K562 (cell line): Measurements from ENCODE around the gene MAPKAPK2. TPM values are rescaled to one million over a fixed set of nuclear protein-coding genes. Genes with fewer than 3 reads are reported as not detected.

Source experiments
- CBFA2T3 ChIP-seq: fragments of 450-650 bp; IDR thresholded peaks from 2 replicates; pipeline ENCODE4 v1.6.1; 2017
- EP300 ChIP-seq: IDR thresholded peaks from 2 replicates; pipeline ENCODE4 v1.6.1; 2012; ENCODE audit warnings: low read length, improper control_type of control experiment
- ETS2 ChIP-seq: IDR thresholded peaks from 2 replicates; pipeline ENCODE4 v1.6.1; 2016; ENCODE audit warnings: borderline replicate concordance, missing genetic modification characterization, mild to moderate bottlenecking, moderate library complexity, missing compliant biosample characterization; ENCODE audit not compliant: poor library complexity, severe bottlenecking
- FOXK1 ChIP-seq: sonication (generic); formaldehyde crosslinking; IDR thresholded peaks from 2 replicates; pipeline ENCODE4 v1.8.0; 2022; ENCODE audit warnings: missing genetic modification reagents, mild to moderate bottlenecking, borderline replicate concordance
- MAX ChIP-seq: sonication (generic); formaldehyde crosslinking; IDR thresholded peaks from 2 replicates; pipeline ENCODE4 v1.9.0; 2022; ENCODE audit warnings: mild to moderate bottlenecking, missing genetic modification reagents
- MCM5 ChIP-seq: fragments of 450-650 bp; IDR thresholded peaks from 2 replicates; pipeline ENCODE4 v1.6.1; 2016; ENCODE audit warnings: low read depth
- MCM7 ChIP-seq, 2 experiments: fragments of 450-650 bp; IDR thresholded peaks; 2 replicates each; pipeline ENCODE4 v1.6.1; 2016 to 2018
- MNT ChIP-seq, 2 experiments: fragments of 450-650 bp; conservative IDR thresholded peaks; 2 replicates each; pipeline ENCODE4 v1.6.1; 2017; ENCODE audit warnings: mild to moderate bottlenecking in 2 of 2, moderate library complexity in 2 of 2
- NELFE ChIP-seq: IDR thresholded peaks from 2 replicates; pipeline ENCODE4 v1.6.1; 2011; ENCODE audit warnings: mild to moderate bottlenecking; ENCODE audit not compliant: insufficient read depth, insufficient read length
- POU5F1 ChIP-seq: fragments of 150-350 bp; IDR thresholded peaks from 2 replicates; pipeline ENCODE4 v1.6.1; 2014; ENCODE audit warnings: borderline replicate concordance, low read length, low read depth, mild to moderate bottlenecking; ENCODE audit not compliant: partially characterized antibody
- PTBP1 ChIP-seq: fragments of 200-400 bp; formaldehyde crosslinking; IDR thresholded peaks from 2 replicates; pipeline ENCODE4 v1.6.1; 2017; ENCODE audit warnings: low read depth, low read length
- RCOR1 ChIP-seq, 2 experiments: IDR thresholded peaks; 2 replicates each; pipeline ENCODE4 v1.6.1; 2012; ENCODE audit warnings: low read depth in 2 of 2, low read length in 2 of 2, borderline replicate concordance in 1 of 2, improper control_type of control experiment in 1 of 2
- REST ChIP-seq, 2 experiments: fragments of 450-650 bp; formaldehyde crosslinking in 1 of 2; IDR thresholded peaks; 2 replicates each; pipeline versions ENCODE4 v1.4.0 to v1.6.1; 2014 to 2020; ENCODE audit warnings: mild to moderate bottlenecking in 2 of 2, borderline replicate concordance in 1 of 2, low read depth in 1 of 2
- RUNX1 ChIP-seq: sonication (generic); IDR thresholded peaks from 2 replicates; pipeline ENCODE4 v1.6.1; 2016; ENCODE audit warnings: antibody characterized with exemption, low read depth
- TCF7 ChIP-seq: sonication (generic); IDR thresholded peaks from 2 replicates; pipeline ENCODE4 v1.6.1; 2016; ENCODE audit warnings: antibody characterized with exemption, borderline replicate concordance
- TCF7L2 ChIP-seq: fragments of 150-350 bp; IDR thresholded peaks from 2 replicates; pipeline ENCODE4 v1.6.1; 2016; ENCODE audit warnings: low read depth, mild to moderate bottlenecking, low read length, moderate library complexity
- ZFX ChIP-seq: sonication (generic); formaldehyde crosslinking; IDR thresholded peaks from 2 replicates; pipeline ENCODE4 v1.8.0; 2022; ENCODE audit warnings: mild to moderate bottlenecking, missing genetic modification reagents, moderate library complexity
- polyA plus RNA-seq, 8 experiments: library from polyadenylated mRNA; depleted of rRNA in 4 of 8; stranded (reverse) in 5 of 8; unstranded in 3 of 8; fragments of >200 nt; fragmentation: Nextera tagmentation in 2 of 8; fragmentation: Illumina TruSeq in 1 of 8; extraction: Ambion mirVana in 2 of 8; extraction: Trizol in 1 of 8; gene quantifications; 2 replicates each; pipeline versions ENCODE4 v1.2.1 to v1.2.3, GENCODE V29; 2011 to 2014; ENCODE audit warnings: inconsistent platforms in 1 of 8, missing spikeins in 1 of 8
- total RNA-seq, 7 experiments: library from RNA; depleted of rRNA in 6 of 7; stranded (reverse); fragments of >200 nt in 6 of 7; fragmentation: Illumina TruSeq in 2 of 7; extraction: Trizol in 2 of 7; gene quantifications; 2 replicates each; pipeline versions ENCODE4 v1.2.1 to v1.2.3, GENCODE V29; 2011 to 2021; ENCODE audit warnings: low replicate concordance in 1 of 7

MAPKAPK2 gene
- total and polyA plus RNA-seq, 9 of the 15 experiments (the other 6 are each of a cell fraction or from before 2014, with no cell fraction given): 0.63 to 94.2 (median 52.1) TPM

GRCh38 chr1:206672844-206673758 is 11.6 kb upstream of the MAPKAPK2 start (continued):
- peak; percentile 90 for TF ChIP-seq REST (IDR thresholded peaks at IDR 0.05; ENCODE audit: borderline replicate concordance)
- peak; percentile 76 for TF ChIP-seq REST (CRISPR knock-in tag; IDR thresholded peaks at IDR 0.05; ENCODE audit: low read depth)
- TF ChIP-seq RUNX1: peak; percentile 75; the same call in 1 of the 2 replicates
- TF ChIP-seq TCF7L2: no peak
- TF ChIP-seq MNT (conservative IDR thresholded peaks at IDR 0.05): peak; percentile 68 to 85
- TF ChIP-seq CBFA2T3: peak; percentile 98
- TF ChIP-seq EP300: peak; percentile 98
- no peak for TF ChIP-seq ETS2
- no peak for TF ChIP-seq MCM5
- 0 out of 2 replicates have a peak, but pooled peaks have one; percentile 54 for TF ChIP-seq MAX (CRISPR knock-in tag)
- no peak for TF ChIP-seq NELFE
- TF ChIP-seq TCF7: 0 out of 2 replicates have a peak, but pooled peaks have one; percentile 68
- TF ChIP-seq PTBP1: no peak
- TF ChIP-seq MCM7 (IDR thresholded peaks at IDR 0.05): 0 out of 4 replicates have a peak, but pooled peaks of 1 of the 2 experiments have one; percentile 6
- TF ChIP-seq FOXK1 (CRISPR knock-in tag): no peak
- peak; percentile 41; the same call in 1 of the 2 replicates for TF ChIP-seq ZFX (CRISPR knock-in tag)
- no peak for TF ChIP-seq POU5F1
- TF ChIP-seq RCOR1 (IDR thresholded peaks at IDR 0.05; ENCODE audit: borderline replicate concordance in 1 of 2, low read depth in 2 of 2, low read length in 2 of 2): peak; percentile 68 to 93; a peak in 3 of 4 replicates
